HepG2 (cell line): Measurements from ENCODE around the gene NPVF. TPM values are rescaled to one million over a fixed set of nuclear protein-coding genes. Genes with fewer than 3 reads are reported as not detected.

ENCODE experiments used
- ATAC-seq: fragments of 200-7000 bp; cut with Tn5 transposase; 3 replicates; pipeline ENCODE4 v1.9.1; 2020; ENCODE audit warnings: mild to moderate bottlenecking, moderate library complexity
- BruUV-seq: library from RNA; stranded (reverse); fragments of 400-500 nt; replicated peaks from 2 replicates; lab custom pipeline; 2021; lab: Mats Ljungman, UMichigan
- CTCF ChIA-PET: fragments of 300-600 bp; formaldehyde crosslinking; extraction: SDS; loops from one replicate; lab custom pipeline; 2021; ENCODE audit warnings: low total read pairs, inconsistent platforms, low intra/inter-chr PET ratio; lab: Yijun Ruan, JAX
- POLR2A ChIA-PET: fragments of 350-600 bp; sonication (Branson Sonifier 250); formaldehyde crosslinking; loops from one replicate; lab custom pipeline; 2020; ENCODE audit warnings: antibody characterized with exemption, inconsistent platforms; lab: Yijun Ruan, JAX
- DNase-seq: peaks from one replicate; pipeline ENCODE4 v3.0.0-alpha.2; 2015; ENCODE audit warnings: low spot score
- FAIRE-seq: peaks from 3 replicates; lab custom pipeline; 2011; peaks lifted over from hg19 to GRCh38; lab: Jason Lieb, UNC
- H2AFZ ChIP-seq: one replicate; pipeline ENCODE4 v1.6.1; 2011; ENCODE audit warnings: low read length, inconsistent platforms
- H3K27ac ChIP-seq: fragments of 300-600 bp; 3 replicates; pipeline ENCODE4 v1.8.0; 2011; ENCODE audit warnings: mixed run types, mild to moderate bottlenecking, mixed read lengths, low read length, inconsistent platforms; ENCODE audit not compliant: insufficient read depth; ENCODE audit errors: extremely low read length
- H3K27me3 ChIP-seq, 2 experiments: fragments of 200-600 bp in 1 of 2; 2 replicates in 1 of 2; 3 replicates in 1 of 2; pipeline versions ENCODE4 v1.6.0 to v1.8.0; 2011; ENCODE audit warnings: low read length in 2 of 2, mild to moderate bottlenecking in 2 of 2, moderate library complexity in 2 of 2, inconsistent platforms in 1 of 2; ENCODE audit not compliant: insufficient read depth in 2 of 2, control insufficient read depth in 1 of 2
- H3K36me3 ChIP-seq, 2 experiments: fragments of 200-600 bp in 1 of 2; replicated peaks in 1 of 2; 2 replicates in 1 of 2; 3 replicates in 1 of 2; pipeline versions ENCODE4 v1.5.1 to v1.8.0; 2011; ENCODE audit warnings: low read length in 2 of 2, inconsistent platforms in 1 of 2; ENCODE audit not compliant: insufficient read depth in 2 of 2, control insufficient read depth in 1 of 2
- H3K4me1 ChIP-seq: 2 replicates; pipeline ENCODE4 v1.5.1; 2012; ENCODE audit warnings: low read length, inconsistent platforms; ENCODE audit not compliant: insufficient read depth
- H3K4me2 ChIP-seq: 2 replicates; pipeline ENCODE4 v1.6.0; 2011; ENCODE audit warnings: low read depth, low read length, inconsistent platforms
- H3K4me3 ChIP-seq, 3 experiments: fragments of 200-600 bp in 1 of 3; sonication (generic), shearing (Covaris generic) in 1 of 3; replicated peaks in 1 of 3; 2 replicates each; pipeline ENCODE4 v1.5.1; 2011 to 2016; ENCODE audit warnings: low read length in 3 of 3, inconsistent platforms in 2 of 3, low read depth in 2 of 3, mild to moderate bottlenecking in 2 of 3, control low read depth in 1 of 3, mixed read lengths in 1 of 3; ENCODE audit not compliant: insufficient read depth in 1 of 3
- H3K79me2 ChIP-seq: one replicate; pipeline ENCODE4 v1.6.1; 2011; ENCODE audit warnings: low read length, inconsistent platforms; ENCODE audit not compliant: insufficient read depth
- H3K9ac ChIP-seq: 2 replicates; pipeline ENCODE4 v1.6.0; 2011; ENCODE audit warnings: mild to moderate bottlenecking, low read depth, low read length, inconsistent platforms; ENCODE audit not compliant: insufficient read depth
- H3K9me3 ChIP-seq: 2 replicates; pipeline ENCODE4 v1.5.1; 2012; ENCODE audit warnings: mild to moderate bottlenecking, low read length
- H4K20me1 ChIP-seq: 2 replicates; pipeline ENCODE4 v1.6.0; 2011; ENCODE audit warnings: inconsistent platforms, mild to moderate bottlenecking, low read length, moderate library complexity; ENCODE audit not compliant: insufficient read depth
- ARNT ChIP-seq: fragments of 450-650 bp; IDR thresholded peaks from 2 replicates; pipeline ENCODE4 v1.6.1; 2017
- ATF1 ChIP-seq: IDR thresholded peaks from 2 replicates; pipeline ENCODE4 v1.6.1; 2016; ENCODE audit warnings: mild to moderate bottlenecking, control low read depth
- CENPT ChIP-seq: sonication (generic); formaldehyde crosslinking; IDR thresholded peaks from 2 replicates; pipeline ENCODE4 v1.8.0; 2022; ENCODE audit warnings: low read depth, mild to moderate bottlenecking, moderate library complexity, missing genetic modification reagents
- HOXD1 ChIP-seq: sonication (generic); formaldehyde crosslinking; IDR thresholded peaks from 2 replicates; pipeline ENCODE4 v1.5.0; 2020; ENCODE audit warnings: missing genetic modification reagents
- MEIS2 ChIP-seq: sonication (generic); formaldehyde crosslinking; IDR thresholded peaks from 2 replicates; pipeline ENCODE4 v1.9.0; 2021; ENCODE audit warnings: mild to moderate bottlenecking, missing genetic modification reagents
- MTERF4 ChIP-seq: sonication (generic); formaldehyde crosslinking; IDR thresholded peaks from 2 replicates; pipeline ENCODE4 v1.8.0; 2023; ENCODE audit warnings: mild to moderate bottlenecking, missing genetic modification reagents
- MXD3 ChIP-seq: IDR thresholded peaks from 2 replicates; pipeline ENCODE4 v1.6.1; 2016; ENCODE audit warnings: mild to moderate bottlenecking, missing biosample characterization, missing genetic modification reagents
- REPIN1 ChIP-seq: sonication (generic); formaldehyde crosslinking; IDR thresholded peaks from 2 replicates; pipeline ENCODE4 v1.8.0; 2022; ENCODE audit warnings: missing genetic modification reagents, low read depth, mild to moderate bottlenecking, borderline replicate concordance
- ZBTB14 ChIP-seq: sonication (generic); formaldehyde crosslinking; IDR thresholded peaks from 2 replicates; pipeline ENCODE4 v1.4.0; 2020; ENCODE audit warnings: missing genetic modification reagents
- ZBTB46 ChIP-seq: sonication (generic); formaldehyde crosslinking; IDR thresholded peaks from 2 replicates; pipeline ENCODE4 v1.4.0; 2020; ENCODE audit warnings: mild to moderate bottlenecking, missing genetic modification reagents, borderline replicate concordance
- ZNF101 ChIP-seq: sonication (generic); formaldehyde crosslinking; IDR thresholded peaks from 2 replicates; pipeline ENCODE4 v1.4.0; 2020; ENCODE audit warnings: mild to moderate bottlenecking, low read depth, missing genetic modification reagents, borderline replicate concordance
- ZNF160 ChIP-seq: sonication (generic); formaldehyde crosslinking; IDR thresholded peaks from 2 replicates; pipeline ENCODE4 v1.8.0; 2022; ENCODE audit warnings: mild to moderate bottlenecking, inconsistent platforms, missing genetic modification reagents
- ZNF703 ChIP-seq: sonication (generic); formaldehyde crosslinking; IDR thresholded peaks from 2 replicates; pipeline ENCODE4 v1.5.1; 2020; ENCODE audit warnings: missing genetic modification reagents, mild to moderate bottlenecking, moderate library complexity, borderline replicate concordance
- WGBS: methylation state at CpG from one replicate; pipeline ENCODE4 v1.1.6; 2017; ENCODE audit warnings: low lambda C conversion rate; 5-methylcytosine and 5-hydroxymethylcytosine counted together
- in situ Hi-C: cut with HindIII; loops from 2 replicates; pipeline ENCODE4 v1.10.0; 2017; ENCODE audit warnings: low pct_unique_long_range_greater_than_20kb; ENCODE audit not compliant: extremely low pct_ligation_motif_present
- intact Hi-C: fragments of 100-400 bp; cut with micrococcal nuclease; formaldehyde crosslinking; loops from one replicate; pipeline ENCODE4 v1.10.0; 2022; ENCODE audit not compliant: unreplicated experiment
- polyA plus RNA-seq, 8 experiments: library from polyadenylated mRNA; depleted of rRNA in 3 of 8; stranded (reverse) in 7 of 8; unstranded in 1 of 8; fragments of >200 nt; fragmentation: Illumina TruSeq in 4 of 8; extraction: Trizol in 4 of 8; gene quantifications; 2 replicates each; pipeline versions ENCODE4 v1.2.1 to v1.2.3, GENCODE V29; 2011 to 2016; ENCODE audit warnings: low read depth in 4 of 8, missing spikeins in 1 of 8, mixed read lengths in 1 of 8; ENCODE audit not compliant: insufficient read depth in 1 of 8
- total RNA-seq, 5 experiments: library from RNA; depleted of rRNA; stranded (reverse); fragments of >200 nt; fragmentation: Illumina TruSeq; extraction: Trizol; gene quantifications; 2 replicates each; pipeline ENCODE4 v1.2.3, GENCODE V29; 2016; ENCODE audit warnings: low read depth in 1 of 5

NPVF gene
- total and polyA plus RNA-seq, 2 of the 13 experiments (the other 11 are each of a cell fraction or from before 2014, with no cell fraction given), result not detected

- Histone ChIP-seq H3K9ac (no peak overlapping the region), H3K36me3 (no peaks in the 10 kb centered on the region), H3K9me3 (no peaks in the 10 kb centered on the region), H3K27ac (no peak overlapping the region), H3K4me2 (no peak overlapping the region), H3K4me3 (no peak overlapping the region), H4K20me1 (no peaks in the 10 kb centered on the region), H2AFZ (no peak overlapping the region), H3K27me3 (no peaks in the 10 kb centered on the region), H3K79me2 (no peaks in the 10 kb centered on the region), H3K4me1 (peaks cover 1% of the 10 kb centered on the region)
- POLR2A ChIA-PET, result no interaction called here
- ATAC-seq, result no peak
- intact Hi-C loops, result no loop called here
- DNase-seq, result no peak
- in situ Hi-C loops, result loop anchor here (5.0 kb wide), 2 partner anchors 132 to 597 kb away; no protein-coding TSS in a partner anchor
- no peak for FAIRE-seq
- TF ChIP-seq ATF1 (CRISPR knock-in tag), result no peak
- TF ChIP-seq ZBTB46 (CRISPR knock-in tag), result no peak
- no peak for TF ChIP-seq ZBTB14
- TF ChIP-seq ZNF160, result no peak
- TF ChIP-seq ZNF101, result no peak
- TF ChIP-seq MEIS2, result no peak
- TF ChIP-seq MXD3, result no peak
- no peak for TF ChIP-seq CENPT (CRISPR knock-in tag)
- TF ChIP-seq REPIN1 (CRISPR knock-in tag), result no peak
- no peak for TF ChIP-seq MTERF4 (CRISPR knock-in tag)
- no peak for TF ChIP-seq HOXD1
- no peak for TF ChIP-seq ZNF703
- TF ChIP-seq ARNT, result no peak
- no TSS peak for BruUV-seq
- CTCF ChIA-PET, result interaction anchor here (0.8 kb wide), 1 partner anchor 310 kb away, joined by 4 read pairs; no protein-coding TSS in a partner anchor
- WGBS, result 28% methylated on average over 5 of the region's 7 CpGs
Observed at GRCh38 chr7:25255611-25256332, 27.5 kb upstream of the NPVF start.
